ENCODE results near the gene HTR1B. TPM values are rescaled to one million over a fixed set of nuclear protein-coding genes. Genes with fewer than 3 reads are reported as not detected.

HTR1B gene
- total and polyA plus RNA-seq, 10 of the 15 experiments (the other 5 are each of a cell fraction or from before 2014, with no cell fraction given), result 0.98 TPM; not detected in 9

- no peak for TF ChIP-seq HCFC1 (IDR thresholded peaks at IDR 0.05; ENCODE audit: low read length)
- no peak for TF ChIP-seq ZNF207 (IDR thresholded peaks at IDR 0.05; ENCODE audit: borderline replicate concordance)
- TF ChIP-seq ZBTB4 (CRISPR knock-in tag; IDR thresholded peaks at IDR 0.05), result no peak
- no peak for TF ChIP-seq SREBF2 (IDR thresholded peaks at IDR 0.05; ENCODE audit: low read length)
- TF ChIP-seq RFX5 (IDR thresholded peaks at IDR 0.05; ENCODE audit: low read depth, low read length), result no peak
- no peak for TF ChIP-seq BCL3 (IDR thresholded peaks at IDR 0.05; ENCODE audit: borderline replicate concordance, insufficient read depth, low read depth, low read length, poor library complexity, severe bottlenecking)
- TF ChIP-seq ATF3 (IDR thresholded peaks at IDR 0.05; ENCODE audit: borderline replicate concordance, extremely low read depth, low read depth, low read length), result no peak
- no peak for TF ChIP-seq POLR2AphosphoS5 (IDR thresholded peaks at IDR 0.05; ENCODE audit: low read length)
- no peak for TF ChIP-seq TCF7 (IDR thresholded peaks at IDR 0.05; ENCODE audit: borderline replicate concordance)
- no peak for TF ChIP-seq NFYA (IDR thresholded peaks at IDR 0.05; ENCODE audit: borderline replicate concordance, low read depth, low read length)
- TF ChIP-seq ATF7 (IDR thresholded peaks at IDR 0.05; ENCODE audit: low read depth), result no peak
- TF ChIP-seq PAX5 (IDR thresholded peaks at IDR 0.05; ENCODE audit: borderline replicate concordance, low read depth, low read length), result no peak
- TF ChIP-seq ZBTB40 (IDR thresholded peaks at IDR 0.05; ENCODE audit: borderline replicate concordance), result no peak
- TF ChIP-seq BHLHE40 (IDR thresholded peaks at IDR 0.05; ENCODE audit: borderline replicate concordance in 1 of 2, low read depth in 2 of 2, low read length in 1 of 2), result no peak
- TF ChIP-seq IKZF2 (IDR thresholded peaks at IDR 0.05), result no peak
- TF ChIP-seq POU2F2 (IDR thresholded peaks at IDR 0.05; ENCODE audit: borderline replicate concordance, low read depth, low read length), result no peak
- ChIA-PET SMC1A (ENCODE audit: uncharacterized antibody, unreplicated experiment) (interaction anchor here (0.6 to 1.2 kb wide), 2 partner anchors 13 to 1214 kb away, joined by 3 to 4 read pairs; no protein-coding TSS in a partner anchor), RAD21 (ENCODE audit: unreplicated experiment) (interaction anchor here (1.5 kb wide), 1 partner anchor 280 kb away, joined by 3 read pairs; no protein-coding TSS in a partner anchor), CTCF (interaction anchor here (1.3 to 3.0 kb wide), 2 partner anchors 38 to 283 kb away, joined by 5 to 31 read pairs; no protein-coding TSS in a partner anchor), POLR2A (no interaction called here)
- intact Hi-C loops (cut with micrococcal nuclease; ENCODE audit: unreplicated experiment) (loop anchor here (5.0 to 10.0 kb wide), 3 partner anchors 580 to 773 kb away; no protein-coding TSS in a partner anchor), in situ Hi-C loops (cut with MboI) (no loop called here)
- Histone ChIP-seq H3K4me2 (ENCODE audit: control insufficient read depth, insufficient read depth) (no peak overlapping the region), H3K27me3 (replicated peaks in 1 of 2; ENCODE audit: control insufficient read depth in 2 of 2, insufficient read depth in 2 of 2, low read length in 1 of 2) (no peaks in the 10 kb centered on the region), H3K27ac (ENCODE audit: control insufficient read depth, insufficient read depth) (no peak overlapping the region), H3K4me1 (ENCODE audit: control insufficient read depth, insufficient read depth, low read length) (no peaks in the 10 kb centered on the region), H4K20me1 (ENCODE audit: control insufficient read depth, insufficient read depth) (no peaks in the 10 kb centered on the region), H3K9ac (ENCODE audit: control insufficient read depth, insufficient read depth, low read length) (no peak overlapping the region), H3K79me2 (ENCODE audit: control insufficient read depth, insufficient read depth, low read length) (no peaks in the 10 kb centered on the region), H3K9me3 (replicated peaks; ENCODE audit: control insufficient read depth, insufficient read depth, low read length) (no peaks in the 10 kb centered on the region), H3K36me3 (ENCODE audit: control insufficient read depth in 2 of 2, insufficient read depth in 2 of 2, low read length in 1 of 2) (no peaks in the 10 kb centered on the region), H3K4me3 (no peak overlapping the region), H2AFZ (ENCODE audit: control insufficient read depth, low read depth, low read length) (no peak overlapping the region)
- FAIRE-seq (no peak), ATAC-seq (no peak), DNase-seq (ENCODE audit: low read depth, low spot score) (no peak)
- no TSS peak for BruUV-seq (replicated peaks)
Observed at GRCh38 chr6:77455271-77455670, 8.0 kb downstream of the HTR1B start.
